HepG2 (cell line): ENCODE results near the gene SGF29. TPM values are rescaled to one million over a fixed set of nuclear protein-coding genes. Genes with fewer than 3 reads are reported as not detected.

ENCODE experiments used
- HOXA5 ChIP-seq: sonication (generic); formaldehyde crosslinking; IDR thresholded peaks from 2 replicates; pipeline ENCODE4 v1.4.0; 2020; ENCODE audit warnings: missing genetic modification reagents
- HOXA7 ChIP-seq: sonication (generic); formaldehyde crosslinking; IDR thresholded peaks from 2 replicates; pipeline ENCODE4 v1.8.1; 2022; ENCODE audit warnings: mild to moderate bottlenecking, missing genetic modification reagents, moderate library complexity
- KDM3A ChIP-seq: IDR thresholded peaks from 2 replicates; pipeline ENCODE4 v1.6.1; 2018; ENCODE audit warnings: low read depth, missing compliant biosample characterization
- KLF15 ChIP-seq: sonication (generic); formaldehyde crosslinking; IDR thresholded peaks from 2 replicates; pipeline ENCODE4 v1.8.1; 2023; ENCODE audit warnings: borderline replicate concordance, mild to moderate bottlenecking, inconsistent platforms, missing genetic modification reagents, mixed read lengths
- POLR2G ChIP-seq: fragments of 200-400 bp; formaldehyde crosslinking; IDR thresholded peaks from 2 replicates; pipeline ENCODE4 v1.6.1; 2018; ENCODE audit warnings: mild to moderate bottlenecking, low read depth, low read length, moderate library complexity
- SAFB2 ChIP-seq: sonication (generic); formaldehyde crosslinking; IDR thresholded peaks from 2 replicates; pipeline ENCODE4 v1.5.1; 2020; ENCODE audit warnings: missing genetic modification reagents, low read depth, mild to moderate bottlenecking, borderline replicate concordance
- ZBTB40 ChIP-seq, 2 experiments: fragments of 450-650 bp in 1 of 2; sonication (generic) in 1 of 2; formaldehyde crosslinking in 1 of 2; IDR thresholded peaks; 2 replicates each; pipeline versions ENCODE4 v1.6.1 to v1.8.0; 2016 to 2022; ENCODE audit warnings: antibody characterized with exemption in 1 of 2, mild to moderate bottlenecking in 1 of 2, missing genetic modification reagents in 1 of 2
- ZEB1 ChIP-seq: IDR thresholded peaks from 2 replicates; pipeline ENCODE4 v1.6.1; 2012; ENCODE audit warnings: mild to moderate bottlenecking, low read depth, inconsistent platforms; ENCODE audit not compliant: insufficient replicate concordance
- ZFAT ChIP-seq: sonication (generic); formaldehyde crosslinking; conservative IDR thresholded peaks from 2 replicates; pipeline ENCODE4 v1.8.1; 2023; ENCODE audit warnings: missing genetic modification reagents, inconsistent platforms
- ZNF652 ChIP-seq: IDR thresholded peaks from 2 replicates; pipeline ENCODE4 v1.6.1; 2016; ENCODE audit warnings: low read depth, borderline replicate concordance
- ZNF747 ChIP-seq: sonication (generic); formaldehyde crosslinking; IDR thresholded peaks from 2 replicates; pipeline ENCODE4 v1.8.1; 2023; ENCODE audit warnings: missing genetic modification reagents, mild to moderate bottlenecking, borderline replicate concordance
- ZSCAN5A ChIP-seq: sonication (generic); formaldehyde crosslinking; IDR thresholded peaks from 2 replicates; pipeline ENCODE4 v1.8.0; 2022; ENCODE audit warnings: mild to moderate bottlenecking, missing genetic modification reagents, borderline replicate concordance
- polyA plus RNA-seq, 8 experiments: library from polyadenylated mRNA; depleted of rRNA in 3 of 8; stranded (reverse) in 7 of 8; unstranded in 1 of 8; fragments of >200 nt; fragmentation: Illumina TruSeq in 4 of 8; extraction: Trizol in 4 of 8; gene quantifications; 2 replicates each; pipeline versions ENCODE4 v1.2.1 to v1.2.3, GENCODE V29; 2011 to 2016; ENCODE audit warnings: low read depth in 4 of 8, missing spikeins in 1 of 8, mixed read lengths in 1 of 8; ENCODE audit not compliant: insufficient read depth in 1 of 8
- total RNA-seq, 5 experiments: library from RNA; depleted of rRNA; stranded (reverse); fragments of >200 nt; fragmentation: Illumina TruSeq; extraction: Trizol; gene quantifications; 2 replicates each; pipeline ENCODE4 v1.2.3, GENCODE V29; 2016; ENCODE audit warnings: low read depth in 1 of 5

Gene SGF29
- total and polyA plus RNA-seq, 2 of the 13 experiments (the other 11 are each of a cell fraction or from before 2014, with no cell fraction given) = 5.0 to 29.4 TPM

DNA sequence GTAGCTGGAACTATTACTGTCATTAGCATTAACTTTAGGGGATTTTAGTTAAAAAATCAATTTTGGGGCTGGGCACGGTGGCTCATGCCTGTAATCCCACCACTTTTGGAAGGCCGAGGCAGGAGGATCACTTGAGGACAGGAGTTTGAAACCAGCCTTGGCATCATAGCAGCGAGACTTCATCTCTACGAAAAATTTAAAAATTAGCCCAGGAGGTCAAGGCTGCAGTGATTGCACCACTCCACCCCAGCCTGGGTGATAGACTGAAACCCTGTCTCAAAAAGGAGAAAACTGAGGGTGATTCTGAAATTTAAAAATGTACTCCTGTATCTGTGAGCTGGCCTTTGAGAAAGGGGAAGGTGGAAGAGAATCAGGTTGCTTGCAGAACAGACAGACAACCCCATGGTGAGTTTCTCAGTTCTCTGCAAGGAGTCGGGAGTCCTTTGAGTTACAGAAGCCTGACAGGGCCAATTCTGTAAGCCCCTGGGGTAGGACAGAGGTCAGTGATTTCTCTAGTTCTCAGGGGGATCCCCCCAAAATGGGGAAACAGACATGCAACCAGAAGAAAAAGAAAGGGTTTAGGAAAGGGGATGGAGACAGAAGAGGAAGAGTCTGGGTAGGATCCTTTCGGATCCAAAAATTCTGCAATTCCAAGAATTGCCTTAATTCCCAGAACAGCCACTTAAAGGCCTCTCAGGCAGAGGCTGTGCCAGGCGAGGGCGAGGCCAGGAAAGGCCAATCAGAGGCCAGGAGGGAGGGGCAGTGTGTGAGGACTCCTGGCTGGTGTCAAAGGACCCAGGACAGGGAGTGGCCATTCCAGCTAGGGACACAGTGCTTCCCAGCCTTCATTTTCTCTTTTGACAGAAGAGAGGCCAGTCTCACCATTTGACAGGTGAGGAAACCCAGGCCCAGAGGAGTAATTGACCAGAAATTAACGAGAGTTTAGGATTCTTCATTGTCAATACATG, 21.7 kb upstream of the SGF29 start (continued):
- TF ChIP-seq ZSCAN5A (CRISPR knock-in tag) (no peak), KLF15 (CRISPR knock-in tag) (0 out of 2 replicates have a peak, but pooled peaks have one; percentile 60), KDM3A (no peak), HOXA7 (no peak), POLR2G (peak; percentile 41; the same call in 1 of the 2 replicates), ZNF652 (CRISPR knock-in tag) (no peak), ZNF747 (CRISPR knock-in tag) (no peak), ZEB1 (no peak), HOXA5 (CRISPR knock-in tag) (no peak), ZBTB40 (IDR thresholded peaks at IDR 0.05) (no peak), ZBTB40 (CRISPR knock-in tag; IDR thresholded peaks at IDR 0.05) (no peak), ZFAT (CRISPR knock-in tag) (no peak), SAFB2 (CRISPR knock-in tag) (no peak)
